ENCODE results near the gene PTS. TPM values are rescaled to one million over a fixed set of nuclear protein-coding genes. Genes with fewer than 3 reads are reported as not detected.

Gene PTS
- total RNA-seq, 1 donor = 52.2 TPM

DNA sequence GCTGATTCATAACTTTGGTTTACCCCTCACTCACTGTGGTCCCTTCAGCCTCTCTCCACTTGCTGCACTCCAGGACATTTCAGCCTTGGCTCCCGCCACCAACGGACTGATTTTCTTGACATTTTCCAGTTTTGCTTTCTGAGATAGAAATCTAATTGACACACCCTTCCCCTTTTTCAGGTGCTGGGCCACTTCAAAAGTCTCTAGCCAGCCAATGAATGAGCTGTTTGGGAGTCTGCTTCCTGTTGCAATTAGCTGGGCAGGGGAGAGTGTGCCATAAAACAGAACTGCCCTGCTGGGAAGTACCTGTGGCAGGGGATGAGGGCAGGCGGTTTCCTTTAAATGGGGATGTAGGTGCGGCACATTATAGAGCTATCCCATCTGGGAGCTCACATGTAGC is 55.5 kb downstream of the PTS start:
- DNase-seq (ENCODE audit: low read depth) = no peak
- H3K4me3 ChIP-seq (ENCODE audit: low read depth, low read length) = no peak overlapping the region
- TF ChIP-seq, protein P1, sequence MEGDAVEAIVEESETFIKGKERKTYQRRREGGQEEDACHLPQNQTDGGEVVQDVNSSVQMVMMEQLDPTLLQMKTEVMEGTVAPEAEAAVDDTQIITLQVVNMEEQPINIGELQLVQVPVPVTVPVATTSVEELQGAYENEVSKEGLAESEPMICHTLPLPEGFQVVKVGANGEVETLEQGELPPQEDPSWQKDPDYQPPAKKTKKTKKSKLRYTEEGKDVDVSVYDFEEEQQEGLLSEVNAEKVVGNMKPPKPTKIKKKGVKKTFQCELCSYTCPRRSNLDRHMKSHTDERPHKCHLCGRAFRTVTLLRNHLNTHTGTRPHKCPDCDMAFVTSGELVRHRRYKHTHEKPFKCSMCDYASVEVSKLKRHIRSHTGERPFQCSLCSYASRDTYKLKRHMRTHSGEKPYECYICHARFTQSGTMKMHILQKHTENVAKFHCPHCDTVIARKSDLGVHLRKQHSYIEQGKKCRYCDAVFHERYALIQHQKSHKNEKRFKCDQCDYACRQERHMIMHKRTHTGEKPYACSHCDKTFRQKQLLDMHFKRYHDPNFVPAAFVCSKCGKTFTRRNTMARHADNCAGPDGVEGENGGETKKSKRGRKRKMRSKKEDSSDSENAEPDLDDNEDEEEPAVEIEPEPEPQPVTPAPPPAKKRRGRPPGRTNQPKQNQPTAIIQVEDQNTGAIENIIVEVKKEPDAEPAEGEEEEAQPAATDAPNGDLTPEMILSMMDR (IDR thresholded peaks at IDR 0.05; ENCODE audit: insufficient read depth, low read length) = no peak

Small RNA genes lying within 50 kb of the gene (small RNA-seq; reads per million reads assigned to genes)
- gene MRPS36P4 = not detected

Other genes with a start within 250 kb of the PTS start
- gene DLAT, start 201.0 kb upstream of the PTS start, total RNA-seq (ENCODE audit: low replicate concordance) = 16.6 and 35.0 TPM in 2 replicates
- gene PIH1D2, start 152.4 kb upstream of the PTS start, total RNA-seq (ENCODE audit: low replicate concordance) = 5.1 and 5.5 TPM in 2 replicates
- gene NKAPD1, start 152.1 kb upstream of the PTS start, total RNA-seq (ENCODE audit: low replicate concordance) = 26.2 and 31.1 TPM in 2 replicates
- 27.5 and 41.5 TPM in 2 replicates for gene TIMM8B, start 139.7 kb upstream of the PTS start, total RNA-seq (ENCODE audit: low replicate concordance)
- 40.1 and 110 TPM in 2 replicates for gene SDHD, start 139.6 kb upstream of the PTS start, total RNA-seq (ENCODE audit: low replicate concordance)
- 0.81 and 1.4 TPM in 2 replicates for gene IL18, start 62.3 kb upstream of the PTS start, total RNA-seq (ENCODE audit: low replicate concordance)
- 0.36 TPM in 1 of 2 replicates, not detected in the other for gene TEX12, start 59.1 kb upstream of the PTS start, total RNA-seq (ENCODE audit: low replicate concordance)
- gene BCO2, start 50.9 kb upstream of the PTS start, total RNA-seq (ENCODE audit: low replicate concordance) = 1.5 and 4.0 TPM in 2 replicates
- not detected in 2 replicates for gene PLET1, start 34.4 kb downstream of the PTS start, total RNA-seq (ENCODE audit: low replicate concordance)

All from fibroblast of the aortic adventitia (primary cell).